Kidney epithelial cell (primary cell): ENCODE results near the gene ABCB10. TPM values are rescaled to one million over a fixed set of nuclear protein-coding genes. Genes with fewer than 3 reads are reported as not detected.

Experiments used
- DNase-seq: peaks from one replicate; pipeline ENCODE4 v3.0.0-alpha.2; 2010; ENCODE audit warnings: low read depth
- H3K27me3 ChIP-seq: 2 replicates; pipeline ENCODE4 v1.6.0; 2011; ENCODE audit warnings: low read length; ENCODE audit not compliant: control insufficient read depth, insufficient read depth
- H3K36me3 ChIP-seq: 2 replicates; pipeline ENCODE4 v1.5.1; 2011; ENCODE audit warnings: low read length; ENCODE audit not compliant: control insufficient read depth, insufficient read depth
- H3K4me3 ChIP-seq: 2 replicates; pipeline ENCODE4 v1.5.1; 2011; ENCODE audit warnings: low read depth, mild to moderate bottlenecking, control low read depth, low read length
- total RNA-seq: library from RNA; depleted of rRNA; stranded (reverse); fragments of >200 nt; gene quantifications from 2 replicates; pipeline ENCODE4 v1.2.3, GENCODE V29; 2015
- TF ChIP-seq, protein P1 (sequence below): IDR thresholded peaks from 2 replicates; pipeline ENCODE4 v1.5.1; 2011; ENCODE audit warnings: mild to moderate bottlenecking, moderate library complexity, low read length, control low read depth, inconsistent platforms; ENCODE audit not compliant: insufficient read depth, poor library complexity, severe bottlenecking

The ABCB10 gene
- total RNA-seq, 1 donor from 2014 or later: 11.9 TPM

DNA sequence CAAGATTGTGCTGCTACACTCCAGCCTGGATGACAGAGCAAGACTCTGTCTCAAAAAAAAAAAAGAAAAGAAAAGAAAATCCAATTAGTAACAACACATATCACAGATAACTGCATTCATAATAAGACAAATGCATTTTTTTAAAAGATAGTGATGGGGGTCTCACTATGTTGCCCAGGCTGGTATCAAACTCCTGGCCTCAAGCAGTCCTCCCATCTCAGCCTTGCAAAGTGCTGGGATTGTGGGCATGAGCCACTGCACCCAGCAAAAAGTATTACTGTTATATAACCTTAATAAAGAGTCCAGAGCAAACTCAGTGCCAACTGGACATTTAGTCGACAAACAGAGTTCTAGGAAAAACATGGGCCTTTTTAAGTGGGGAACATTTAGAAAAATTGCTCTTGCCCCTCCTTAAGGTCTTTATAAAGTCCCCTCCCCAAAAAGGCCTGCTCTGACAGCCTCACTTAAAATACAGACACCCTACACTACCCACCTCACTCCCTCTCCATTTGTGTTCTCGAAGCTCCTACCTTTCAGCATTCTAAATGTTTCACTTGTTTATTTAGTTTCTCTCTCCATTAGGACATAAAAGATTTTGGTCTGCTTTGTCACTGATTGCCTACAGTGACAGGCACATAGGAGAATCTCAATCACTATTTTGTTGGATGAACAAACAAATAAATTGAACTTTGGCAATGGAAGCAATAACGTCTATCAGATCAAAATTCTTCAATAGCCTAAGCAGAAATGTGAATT lies 7.5 kb downstream of the ABCB10 start:
- DNase-seq: no peak
- TF ChIP-seq, protein P1, sequence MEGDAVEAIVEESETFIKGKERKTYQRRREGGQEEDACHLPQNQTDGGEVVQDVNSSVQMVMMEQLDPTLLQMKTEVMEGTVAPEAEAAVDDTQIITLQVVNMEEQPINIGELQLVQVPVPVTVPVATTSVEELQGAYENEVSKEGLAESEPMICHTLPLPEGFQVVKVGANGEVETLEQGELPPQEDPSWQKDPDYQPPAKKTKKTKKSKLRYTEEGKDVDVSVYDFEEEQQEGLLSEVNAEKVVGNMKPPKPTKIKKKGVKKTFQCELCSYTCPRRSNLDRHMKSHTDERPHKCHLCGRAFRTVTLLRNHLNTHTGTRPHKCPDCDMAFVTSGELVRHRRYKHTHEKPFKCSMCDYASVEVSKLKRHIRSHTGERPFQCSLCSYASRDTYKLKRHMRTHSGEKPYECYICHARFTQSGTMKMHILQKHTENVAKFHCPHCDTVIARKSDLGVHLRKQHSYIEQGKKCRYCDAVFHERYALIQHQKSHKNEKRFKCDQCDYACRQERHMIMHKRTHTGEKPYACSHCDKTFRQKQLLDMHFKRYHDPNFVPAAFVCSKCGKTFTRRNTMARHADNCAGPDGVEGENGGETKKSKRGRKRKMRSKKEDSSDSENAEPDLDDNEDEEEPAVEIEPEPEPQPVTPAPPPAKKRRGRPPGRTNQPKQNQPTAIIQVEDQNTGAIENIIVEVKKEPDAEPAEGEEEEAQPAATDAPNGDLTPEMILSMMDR: no peak
- Histone ChIP-seq H3K4me3 (no peak overlapping the region), H3K27me3 (no peaks in the 10 kb centered on the region), H3K36me3 (no peaks in the 10 kb centered on the region)

DNA sequence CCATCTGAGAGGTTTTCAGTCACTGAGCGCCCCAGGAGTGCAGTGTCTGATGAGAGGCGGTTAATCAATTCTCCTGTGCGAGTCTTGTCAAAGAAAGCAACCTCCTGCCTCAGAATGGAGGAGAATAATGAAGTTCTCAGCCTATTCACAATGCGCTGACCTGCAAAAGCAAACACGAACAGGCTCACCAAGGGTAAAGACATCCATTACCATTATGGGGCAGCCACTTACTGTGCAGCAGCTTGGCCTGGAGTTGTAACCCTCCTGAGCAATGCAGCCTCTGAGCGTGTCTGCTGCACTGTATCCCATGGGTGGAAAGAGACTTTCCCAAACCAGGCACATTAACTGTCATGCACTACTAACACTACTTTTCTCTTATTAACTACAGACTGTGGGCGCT lies 11.0 kb downstream of the ABCB10 start:
- H3K4me3 ChIP-seq: no peak overlapping the region
- TF ChIP-seq, protein P1: no peak
- H3K27me3 ChIP-seq: no peaks in the 10 kb centered on the region
- no peak for DNase-seq
- H3K36me3 ChIP-seq: no peaks in the 10 kb centered on the region

DNA sequence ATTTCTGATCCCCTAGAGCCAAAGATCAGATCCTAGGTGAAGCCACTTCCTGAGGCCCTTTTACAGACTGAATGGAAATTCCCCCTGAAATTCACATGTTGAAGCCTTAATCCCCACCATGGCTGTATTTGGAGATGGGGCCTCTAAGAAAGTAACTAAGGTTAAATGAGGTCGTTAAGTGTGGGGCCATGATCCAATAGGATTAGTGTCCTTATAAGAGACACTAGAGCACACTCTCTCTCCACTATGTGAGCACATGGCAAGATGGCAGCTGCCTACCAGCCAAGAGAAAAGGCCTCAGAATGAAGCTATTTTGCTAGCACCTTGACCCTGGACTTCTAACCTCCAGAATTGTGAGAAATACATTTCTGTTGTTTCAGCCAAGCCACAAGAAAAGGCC lies 13.9 kb downstream of the ABCB10 start:
- Histone ChIP-seq H3K27me3 (no peaks in the 10 kb centered on the region), H3K4me3 (no peak overlapping the region), H3K36me3 (peaks cover 1% of the 10 kb centered on the region)
- no peak for DNase-seq
- TF ChIP-seq, protein P1: no peak

DNA sequence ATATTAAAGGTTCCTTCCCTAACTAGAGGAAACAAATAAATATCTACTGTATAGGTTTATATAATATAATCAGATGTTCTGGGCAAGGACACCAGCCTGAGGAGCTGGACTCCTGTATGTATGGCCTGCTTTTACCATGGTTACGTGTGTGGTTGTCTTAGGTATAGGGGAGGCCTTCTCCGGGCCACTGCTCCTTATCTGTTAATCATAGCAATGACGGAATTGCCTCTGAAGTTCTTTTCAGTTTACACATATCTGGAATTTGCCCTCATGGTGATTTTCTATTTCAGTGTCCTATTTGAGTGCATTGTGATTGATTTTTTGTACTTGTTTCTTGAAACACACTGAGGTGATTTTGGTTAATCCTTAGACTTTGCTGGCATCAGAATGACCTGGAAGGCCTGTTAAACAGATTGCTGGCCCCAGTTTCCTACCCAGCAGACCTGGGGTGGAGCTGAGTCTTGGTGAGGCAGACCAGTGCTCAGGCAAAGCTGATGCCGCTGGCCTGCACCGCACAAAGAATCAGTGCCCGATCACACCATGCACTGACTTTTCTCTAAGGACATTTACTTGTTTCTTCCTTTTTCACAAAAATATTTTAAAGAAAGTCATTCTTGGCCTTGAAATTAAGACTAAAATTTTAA lies 18.5 kb downstream of the ABCB10 start:
- TF ChIP-seq, protein P1: no peak
- H3K36me3 ChIP-seq: peaks cover 1% of the 10 kb centered on the region
- DNase-seq: no peak
- no peaks in the 10 kb centered on the region for H3K27me3 ChIP-seq
- no peak overlapping the region for H3K4me3 ChIP-seq

DNA sequence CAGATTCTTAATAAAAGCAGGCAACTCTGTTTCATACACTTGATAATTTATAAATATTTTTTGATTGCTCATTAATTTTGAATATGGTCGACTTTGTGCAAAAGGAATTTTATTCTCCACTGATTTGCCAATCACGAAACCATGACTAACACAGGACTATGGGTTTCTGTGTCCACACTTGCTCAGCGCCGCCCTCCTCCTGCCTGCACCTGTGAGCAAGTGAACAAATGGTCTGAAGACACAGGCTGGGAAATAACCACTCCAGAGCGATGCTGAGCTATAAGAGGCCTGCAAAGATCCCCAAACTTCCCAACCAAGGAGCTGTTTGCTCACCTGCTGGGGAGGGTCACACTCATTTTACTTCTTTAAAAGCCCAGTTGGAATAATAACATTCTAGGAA lies 19.6 kb downstream of the ABCB10 start:
- Histone ChIP-seq H3K36me3 (peaks cover 1% of the 10 kb centered on the region), H3K4me3 (no peak overlapping the region), H3K27me3 (no peaks in the 10 kb centered on the region)
- no peak for DNase-seq
- TF ChIP-seq, protein P1: no peak

DNA sequence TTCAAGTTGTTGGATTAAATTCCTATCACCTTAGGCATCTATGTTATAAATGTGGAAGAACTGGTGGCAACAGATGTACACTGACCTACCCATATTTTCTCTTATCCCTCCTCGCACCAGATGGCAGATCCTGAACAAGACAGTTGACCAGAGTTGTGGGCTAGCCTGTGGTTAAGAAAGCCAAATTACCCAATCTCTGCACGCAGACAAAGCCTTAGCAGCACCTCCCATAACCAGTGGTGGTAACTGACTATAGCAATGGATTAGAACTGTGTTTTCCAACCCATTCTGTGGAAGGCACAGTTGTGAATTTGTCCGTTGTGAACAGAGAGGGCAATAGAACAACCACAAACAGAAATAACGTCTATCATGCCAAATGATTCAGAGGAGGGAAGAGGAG lies 20.6 kb downstream of the ABCB10 start:
- Histone ChIP-seq H3K27me3 (no peaks in the 10 kb centered on the region), H3K4me3 (no peak overlapping the region), H3K36me3 (peaks cover 1% of the 10 kb centered on the region)
- TF ChIP-seq, protein P1: no peak
- DNase-seq: no peak
